Colonic mucosa (tissue), 4 donors: ENCODE data around the gene KIF3A. TPM values are rescaled to one million over a fixed set of nuclear protein-coding genes. Genes with fewer than 3 reads are reported as not detected.

Source experiments
- DNase-seq: peaks from one replicate; pipeline ENCODE4 v3.0.0-alpha.2; 2020
- H3K27ac ChIP-seq: fragments of 200-600 bp; one replicate; pipeline ENCODE4 v1.8.0; 2021
- H3K27me3 ChIP-seq: fragments of 200-600 bp; one replicate; pipeline ENCODE4 v1.8.0; 2021
- H3K36me3 ChIP-seq: fragments of 200-600 bp; one replicate; pipeline ENCODE4 v1.8.0; 2021
- H3K4me1 ChIP-seq: fragments of 200-600 bp; one replicate; pipeline ENCODE4 v1.8.0; 2021; ENCODE audit warnings: mild to moderate bottlenecking
- H3K4me3 ChIP-seq: fragments of 200-600 bp; one replicate; pipeline ENCODE4 v1.8.0; 2021
- H3K9ac ChIP-seq, 2 donors: one replicate each; pipeline ENCODE4 v1.7.0; 2013; ENCODE audit warnings: control low read depth in 2 of 2, low read depth in 2 of 2, low read length in 2 of 2
- H3K9me3 ChIP-seq: fragments of 200-600 bp; one replicate; pipeline ENCODE4 v1.8.0; 2021
- intact Hi-C: fragments of 100-400 bp; cut with DNase I; formaldehyde crosslinking; loops from one replicate; pipeline ENCODE4 v1.14.1; 2022
- total RNA-seq, 2 donors: library from RNA; stranded (reverse); fragmentation: NEBNext Ultra II Directional in 1 of 2; extraction: Animal tissue kit (Norgen Biotek cat#: 25700) in 1 of 2; gene quantifications; one replicate each; pipeline ENCODE4 v1.2.1, GENCODE V29; 2021
- TF ChIP-seq, protein P1 (sequence below): fragments of 200-600 bp; IDR thresholded peaks from one replicate; pipeline ENCODE4 v1.8.0; 2022; ENCODE audit warnings: antibody characterized with exemption, mild to moderate bottlenecking
- donor health status: healthy.
- donor health status: DM: no; HTN: no; CAD: no.
- donor health status: DM: no; HTN: no; CAD: no.

The KIF3A gene
- total RNA-seq, 2 donors from 2014 or later, result 4.0 to 5.2 TPM

DNA sequence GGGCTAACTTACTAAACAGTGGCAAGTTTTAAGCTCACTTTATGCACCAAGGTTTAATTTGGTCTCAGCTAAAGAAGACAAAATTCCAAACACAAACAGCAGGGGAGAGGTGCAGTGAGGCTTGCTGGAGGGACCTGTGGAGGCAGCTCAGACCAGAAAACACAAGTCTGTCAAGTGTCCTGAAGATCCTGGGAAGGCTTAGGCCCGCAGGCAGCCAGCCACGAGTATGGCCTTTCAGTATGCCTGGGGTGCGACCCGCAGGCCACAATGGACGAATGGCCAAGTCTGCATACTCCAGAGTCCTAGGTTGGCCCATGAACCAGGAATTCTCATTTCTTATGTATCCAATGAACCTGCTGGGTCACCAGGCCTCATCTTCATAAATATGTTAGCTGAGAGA, 19.2 kb upstream of the KIF3A start:
- Histone ChIP-seq H3K36me3 (no peaks in the 10 kb centered on the region), H3K4me1 (no peaks in the 10 kb centered on the region), H3K27me3 (no peaks in the 10 kb centered on the region), H3K4me3 (no peak overlapping the region), H3K9me3 (no peaks in the 10 kb centered on the region), H3K9ac (no peak overlapping the region), H3K27ac (no peak overlapping the region)
- TF ChIP-seq, protein P1, sequence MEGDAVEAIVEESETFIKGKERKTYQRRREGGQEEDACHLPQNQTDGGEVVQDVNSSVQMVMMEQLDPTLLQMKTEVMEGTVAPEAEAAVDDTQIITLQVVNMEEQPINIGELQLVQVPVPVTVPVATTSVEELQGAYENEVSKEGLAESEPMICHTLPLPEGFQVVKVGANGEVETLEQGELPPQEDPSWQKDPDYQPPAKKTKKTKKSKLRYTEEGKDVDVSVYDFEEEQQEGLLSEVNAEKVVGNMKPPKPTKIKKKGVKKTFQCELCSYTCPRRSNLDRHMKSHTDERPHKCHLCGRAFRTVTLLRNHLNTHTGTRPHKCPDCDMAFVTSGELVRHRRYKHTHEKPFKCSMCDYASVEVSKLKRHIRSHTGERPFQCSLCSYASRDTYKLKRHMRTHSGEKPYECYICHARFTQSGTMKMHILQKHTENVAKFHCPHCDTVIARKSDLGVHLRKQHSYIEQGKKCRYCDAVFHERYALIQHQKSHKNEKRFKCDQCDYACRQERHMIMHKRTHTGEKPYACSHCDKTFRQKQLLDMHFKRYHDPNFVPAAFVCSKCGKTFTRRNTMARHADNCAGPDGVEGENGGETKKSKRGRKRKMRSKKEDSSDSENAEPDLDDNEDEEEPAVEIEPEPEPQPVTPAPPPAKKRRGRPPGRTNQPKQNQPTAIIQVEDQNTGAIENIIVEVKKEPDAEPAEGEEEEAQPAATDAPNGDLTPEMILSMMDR, result no peak
- intact Hi-C loops, result no loop called here
- DNase-seq, result no peak

DNA sequence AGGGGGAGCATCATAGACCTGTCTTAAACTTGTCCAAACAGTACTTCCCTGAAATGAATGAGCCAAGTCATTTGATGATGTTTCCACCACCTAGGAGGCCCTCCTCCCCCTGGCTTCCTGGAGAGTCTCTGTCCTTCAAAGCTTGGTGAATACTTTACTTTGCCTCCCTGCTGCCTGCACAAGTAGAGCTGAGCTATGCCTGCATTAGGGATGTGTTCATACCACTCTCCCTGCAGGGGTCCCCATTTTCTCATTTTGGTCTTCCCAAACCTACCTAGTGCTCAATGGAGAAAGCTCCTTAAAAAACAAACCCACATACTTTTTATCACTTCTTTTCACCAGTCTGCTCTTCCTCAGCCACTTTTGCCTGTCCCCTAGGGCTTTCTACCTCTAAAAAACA, 17.6 kb upstream of the KIF3A start:
- Histone ChIP-seq H3K9ac (no peak overlapping the region), H3K9me3 (no peaks in the 10 kb centered on the region), H3K4me1 (no peaks in the 10 kb centered on the region), H3K27ac (no peak overlapping the region), H3K27me3 (no peaks in the 10 kb centered on the region), H3K4me3 (no peak overlapping the region), H3K36me3 (no peaks in the 10 kb centered on the region)
- no peak for DNase-seq
- TF ChIP-seq, protein P1, result no peak
- intact Hi-C loops, result loop anchor here (5.0 kb wide), 1 partner anchor 67 kb away; no protein-coding TSS in a partner anchor

DNA sequence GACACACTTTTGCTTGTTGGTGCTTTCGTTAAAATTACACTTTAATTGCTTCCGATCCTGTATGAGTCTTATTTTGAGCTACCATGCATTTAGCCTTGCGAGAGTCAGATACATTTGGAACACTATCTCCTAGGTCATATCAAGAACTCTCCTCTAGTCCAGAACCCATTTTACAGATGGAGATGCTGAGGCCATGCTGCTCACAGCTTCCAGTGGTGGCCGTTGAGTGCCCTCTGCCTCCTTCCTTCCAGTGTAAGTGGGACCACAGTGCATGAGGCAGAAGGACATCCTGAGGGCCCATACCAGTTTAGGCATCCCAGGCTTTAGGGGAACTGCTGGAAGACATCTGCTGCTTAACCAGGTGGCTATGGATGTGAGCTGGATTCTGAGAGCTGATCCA, 16.8 kb upstream of the KIF3A start:
- no peak overlapping the region for H3K27ac ChIP-seq
- no peak overlapping the region for H3K4me3 ChIP-seq
- DNase-seq, result no peak
- no peaks in the 10 kb centered on the region for H3K36me3 ChIP-seq
- no peak overlapping the region for H3K9ac ChIP-seq
- no peaks in the 10 kb centered on the region for H3K27me3 ChIP-seq
- no peaks in the 10 kb centered on the region for H3K4me1 ChIP-seq
- TF ChIP-seq, protein P1, result no peak
- intact Hi-C loops, result loop anchor here (5.0 kb wide), 1 partner anchor 68 kb away; no protein-coding TSS in a partner anchor
- H3K9me3 ChIP-seq, result no peaks in the 10 kb centered on the region

DNA sequence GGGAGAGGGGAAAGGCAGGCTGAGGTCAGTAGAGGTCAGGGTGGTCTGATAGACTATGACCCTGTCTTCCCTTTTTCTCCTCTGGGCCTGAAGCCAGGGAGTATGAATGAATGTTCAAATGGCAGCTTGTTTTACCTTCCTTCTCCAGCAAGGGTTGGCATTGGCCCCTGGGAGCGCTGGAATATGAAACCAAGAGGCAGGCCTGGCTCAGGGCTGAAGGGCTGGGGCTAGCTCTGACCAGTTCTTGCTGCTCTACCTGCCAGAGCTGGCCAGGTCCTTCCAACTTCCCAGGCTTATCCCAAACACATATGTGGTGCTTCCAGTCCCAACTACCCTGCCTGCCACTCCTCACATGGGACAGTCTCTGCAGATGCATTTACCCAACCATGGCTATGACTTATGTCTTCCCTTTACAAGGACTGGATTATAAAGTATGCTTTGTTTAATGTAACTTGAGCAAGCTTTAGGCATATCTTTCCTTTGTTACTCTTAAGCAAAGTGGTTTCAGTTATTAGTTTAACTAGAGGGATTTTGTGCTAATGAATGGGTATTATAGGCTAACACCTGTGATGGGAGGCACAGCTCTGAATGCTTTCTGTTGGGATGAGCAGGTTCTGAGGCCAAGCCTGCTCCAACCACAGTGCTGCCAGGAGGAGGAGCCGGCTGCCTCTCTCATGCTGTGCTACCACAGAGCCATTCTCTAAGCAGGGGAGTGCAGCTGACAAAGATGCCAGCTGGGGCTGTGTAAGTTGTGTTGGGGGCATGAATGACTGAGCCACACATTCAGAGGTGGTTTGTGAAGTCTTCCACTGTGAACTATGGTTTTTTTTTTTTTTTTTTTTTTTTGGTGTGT, 16.0 kb upstream of the KIF3A start:
- TF ChIP-seq, protein P1, result no peak
- Histone ChIP-seq H3K27me3 (no peaks in the 10 kb centered on the region), H3K27ac (no peak overlapping the region), H3K4me3 (no peak overlapping the region), H3K36me3 (no peaks in the 10 kb centered on the region), H3K9ac (no peak overlapping the region), H3K9me3 (no peaks in the 10 kb centered on the region), H3K4me1 (no peaks in the 10 kb centered on the region)
- intact Hi-C loops, result loop anchor here (5.0 kb wide), 1 partner anchor 69 kb away; no protein-coding TSS in a partner anchor
- no peak for DNase-seq

DNA sequence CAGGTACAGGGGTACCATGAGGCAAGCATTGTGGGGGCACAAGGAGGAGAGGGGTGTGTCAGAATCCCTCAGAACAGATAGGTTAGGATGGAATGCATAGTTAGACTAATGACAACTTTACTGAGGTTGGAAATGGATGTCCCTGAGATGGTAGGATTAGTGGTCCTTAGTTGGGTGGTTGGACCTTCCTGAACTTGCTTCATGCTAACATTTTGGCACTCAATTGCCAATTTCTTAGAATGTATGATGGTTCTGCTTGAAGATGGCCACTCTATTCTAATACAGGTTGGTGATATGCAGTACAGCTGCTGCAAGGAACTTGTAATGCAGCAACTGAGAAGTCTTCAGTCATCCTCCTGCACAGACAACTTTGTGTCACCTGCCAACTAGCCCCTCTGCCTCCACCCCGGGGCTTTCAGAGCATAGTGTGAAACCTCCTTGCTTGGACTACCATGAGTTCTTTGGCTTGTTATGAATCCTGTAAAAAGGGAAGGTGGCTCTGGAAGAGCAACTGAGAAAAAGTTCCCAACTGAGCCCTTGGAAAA, 15.3 kb upstream of the KIF3A start:
- DNase-seq, result no peak
- H3K27me3 ChIP-seq, result no peaks in the 10 kb centered on the region
- H3K4me3 ChIP-seq, result no peak overlapping the region
- no peaks in the 10 kb centered on the region for H3K36me3 ChIP-seq
- TF ChIP-seq, protein P1, result no peak
- H3K4me1 ChIP-seq, result no peaks in the 10 kb centered on the region
- no peak overlapping the region for H3K27ac ChIP-seq
- no peaks in the 10 kb centered on the region for H3K9me3 ChIP-seq
- intact Hi-C loops, result loop anchor here (5.0 kb wide), 1 partner anchor 70 kb away; no protein-coding TSS in a partner anchor
- H3K9ac ChIP-seq, result no peak overlapping the region
